Hepatocyte (in vitro differentiated cells): ENCODE measurements around the gene SOST.

Source experiments
- CTCF ChIP-seq: fragments of 200-600 bp; sonication (generic); IDR thresholded peaks from 2 replicates; pipeline ENCODE4 v1.5.1; 2016; ENCODE audit warnings: antibody characterized with exemption, mild to moderate bottlenecking; ENCODE audit not compliant: poor library complexity
- EZH2 ChIP-seq: fragments of 200-600 bp; sonication (generic); IDR thresholded peaks from 2 replicates; pipeline ENCODE4 v1.6.1; 2016; ENCODE audit warnings: antibody characterized with exemption, mild to moderate bottlenecking, borderline replicate concordance
- EZH2phosphoT487 ChIP-seq: fragments of 200-600 bp; sonication (generic); IDR thresholded peaks from one replicate; pipeline ENCODE4 v1.6.1; 2018; ENCODE audit warnings: antibody characterized with exemption, mild to moderate bottlenecking, low read depth, moderate library complexity; ENCODE audit not compliant: unreplicated experiment, severe bottlenecking

GRCh38 chr17:43791589-43791988 lies 33.0 kb upstream of the SOST start:
- TF ChIP-seq CTCF: no peak
- no peak for TF ChIP-seq EZH2phosphoT487
- no peak for TF ChIP-seq EZH2
